Renal cortical epithelial cell (primary cell): ENCODE measurements around the gene NDUFAF3. TPM values are rescaled to one million over a fixed set of nuclear protein-coding genes. Genes with fewer than 3 reads are reported as not detected.

ENCODE experiments used
- DNase-seq: peaks from one replicate; pipeline ENCODE4 v3.0.0-alpha.2; 2011; ENCODE audit warnings: low read depth
- total RNA-seq: library from RNA; depleted of rRNA; stranded (reverse); fragments of >200 nt; gene quantifications from 2 replicates; pipeline ENCODE4 v1.2.3, GENCODE V29; 2014

The NDUFAF3 gene
- total RNA-seq, 1 donor from 2014 or later: 50.5 TPM

- no peak for DNase-seq
These were observed 32.5 kb downstream of the NDUFAF3 start for GRCh38 chr3:49054344-49054862.

- DNase-seq: no peak
These were observed 35.3 kb downstream of the NDUFAF3 start for GRCh38 chr3:49057268-49057667.

- DNase-seq: no peak
These were observed 36.1 kb downstream of the NDUFAF3 start for GRCh38 chr3:49058011-49058410.

Other genes starting within 250 kb of the NDUFAF3 start
- 33.5 and 44.5 TPM in 2 replicates for gene PRKAR2A, start 174.2 kb upstream of the NDUFAF3 start, total RNA-seq
- gene SLC25A20, start 123.2 kb upstream of the NDUFAF3 start, total RNA-seq: 22.4 and 23.4 TPM in 2 replicates
- gene ARIH2, start 103.3 kb upstream of the NDUFAF3 start, total RNA-seq: 63.2 and 79.8 TPM in 2 replicates
- gene P4HTM, start 31.9 kb upstream of the NDUFAF3 start, total RNA-seq: 22.7 and 47.1 TPM in 2 replicates
- 69.8 and 134 TPM in 2 replicates for gene WDR6, start 14.7 kb upstream of the NDUFAF3 start, total RNA-seq
- gene DALRD3, start 3.5 kb upstream of the NDUFAF3 start, total RNA-seq: 54.4 and 64.5 TPM in 2 replicates
- 135 and 218 TPM in 2 replicates for gene IMPDH2, start 7.3 kb downstream of the NDUFAF3 start, total RNA-seq
- gene QRICH1, start 72.0 kb downstream of the NDUFAF3 start, total RNA-seq: 55.3 and 94.3 TPM in 2 replicates
- gene QARS1, start 82.6 kb downstream of the NDUFAF3 start, total RNA-seq: 316 and 381 TPM in 2 replicates
- gene USP19, start 98.7 kb downstream of the NDUFAF3 start, total RNA-seq: 39.2 and 68.0 TPM in 2 replicates
- gene LAMB2, start 110.9 kb downstream of the NDUFAF3 start, total RNA-seq: 262 and 645 TPM in 2 replicates
- gene CCDC71, start 144.2 kb downstream of the NDUFAF3 start, total RNA-seq: 15.1 and 28.7 TPM in 2 replicates
- 20.1 and 26.6 TPM in 2 replicates for gene KLHDC8B, start 149.5 kb downstream of the NDUFAF3 start, total RNA-seq